SK-N-MC (cell line): ENCODE results near the gene MACC1.
A peak's percentile ranks its signal among the peaks of the same experiment; 100 is the strongest.
"Not testable (repeated sequence)": the region's sequence is repeated elsewhere in the genome, so short reads cannot be mapped to it uniquely, and the experiment has no call there.

Experiments used
- DNase-seq: peaks from one replicate; pipeline ENCODE4 v3.0.0-alpha.2; 2011; ENCODE audit warnings: low read depth, low spot score
- H3K27ac ChIP-seq: fragments of 200-600 bp; sonication (generic); 2 replicates; pipeline ENCODE4 v1.5.1; 2016; ENCODE audit warnings: mixed run types
- H3K36me3 ChIP-seq: fragments of 200-600 bp; sonication (generic); 2 replicates; pipeline ENCODE4 v1.6.1; 2017; ENCODE audit warnings: antibody characterized with exemption, low read length, mixed read lengths; ENCODE audit not compliant: insufficient read depth
- H3K4me3 ChIP-seq: fragments of 200-600 bp; sonication (generic); 2 replicates; pipeline ENCODE4 v1.5.1; 2016
- H3K9ac ChIP-seq: fragments of 200-600 bp; sonication (generic); 2 replicates; pipeline ENCODE4 v1.8.0; 2017; ENCODE audit warnings: mixed run types, mixed read lengths; ENCODE audit not compliant: insufficient read length
- H3K9me3 ChIP-seq: fragments of 200-600 bp; sonication (generic); 2 replicates; pipeline ENCODE4 v1.6.1; 2017; ENCODE audit warnings: low read depth, mild to moderate bottlenecking, antibody characterized with exemption, low read length, moderate library complexity, mixed read lengths
- EZH2 ChIP-seq: fragments of 200-600 bp; sonication (generic); IDR thresholded peaks from one replicate; pipeline ENCODE4 v1.6.1; 2017; ENCODE audit warnings: antibody characterized with exemption
- FOXP2 ChIP-seq: optimal IDR thresholded peaks from 2 replicates; pipeline ENCODE3; 2011; ENCODE audit warnings: mild to moderate bottlenecking, moderate library complexity; ENCODE audit not compliant: insufficient read depth; ENCODE audit errors: extremely low read length, control extremely low read depth
- POLR2AphosphoS5 ChIP-seq: IDR thresholded peaks from 2 replicates; pipeline ENCODE4 v1.6.1; 2012; ENCODE audit warnings: mild to moderate bottlenecking, low read depth, low read length, borderline replicate concordance

The MACC1 gene

GRCh38 chr7:20122073-20122472 lies 95.1 kb downstream of the MACC1 start:
- Histone ChIP-seq H3K4me3 (no peak overlapping the region), H3K9ac (no peak overlapping the region), H3K9me3 (no peaks in the 10 kb centered on the region), H3K27ac (no peak overlapping the region), H3K36me3 (no peaks in the 10 kb centered on the region)
- TF ChIP-seq EZH2 (no peak), FOXP2 (no peak), POLR2AphosphoS5 (no peak)
- DNase-seq, result no peak

- Histone ChIP-seq H3K4me3 (no peak overlapping the region), H3K9me3 (no peaks in the 10 kb centered on the region), H3K27ac (no peak overlapping the region), H3K36me3 (no peaks in the 10 kb centered on the region), H3K9ac (no peak overlapping the region)
- DNase-seq, result no peak
- TF ChIP-seq EZH2, result no peak
- TF ChIP-seq POLR2AphosphoS5, result no peak
- TF ChIP-seq FOXP2, result no peak
These were observed 95.8 kb downstream of the MACC1 start for GRCh38 chr7:20121404-20121803.

GRCh38 chr7:20120611-20121168 lies 96.5 kb downstream of the MACC1 start:
- not testable (repeated sequence) for H3K9ac ChIP-seq, H3K4me3 ChIP-seq, H3K36me3 ChIP-seq, H3K27ac ChIP-seq, DNase-seq, H3K9me3 ChIP-seq

DNA sequence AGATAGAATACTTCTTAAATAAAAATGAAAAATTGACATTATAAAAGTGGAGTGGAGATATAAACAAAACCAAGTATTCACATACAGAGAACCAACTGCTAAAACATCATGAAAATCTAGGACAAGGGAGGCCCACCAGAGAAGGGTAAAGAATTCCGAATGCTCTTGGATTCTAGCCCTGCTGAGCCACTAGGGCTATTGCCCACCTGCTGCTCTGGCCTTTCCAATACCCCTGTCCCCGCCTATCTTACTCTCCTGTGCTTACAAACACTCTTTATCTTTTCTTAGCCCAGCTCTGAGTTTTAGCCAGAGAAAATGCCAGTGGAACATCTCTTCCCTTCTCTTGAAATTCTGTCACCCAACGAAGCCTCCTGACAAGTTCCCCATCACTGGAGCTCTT lies 100.3 kb downstream of the MACC1 start:
- Histone ChIP-seq H3K4me3 (peak overlapping the region; percentile 10; the same call in 1 of the 2 replicates), H3K9me3 (no peaks in the 10 kb centered on the region), H3K27ac (no peak overlapping the region), H3K36me3 (no peaks in the 10 kb centered on the region), H3K9ac (no peak overlapping the region)
- no peak for TF ChIP-seq POLR2AphosphoS5
- TF ChIP-seq EZH2, result no peak
- TF ChIP-seq FOXP2, result no peak
- DNase-seq, result no peak

GRCh38 chr7:20114468-20114867 lies 102.7 kb downstream of the MACC1 start:
- peak; percentile 57 for DNase-seq
- Histone ChIP-seq H3K27ac (no peak overlapping the region), H3K36me3 (no peaks in the 10 kb centered on the region), H3K9ac (no peak overlapping the region), H3K4me3 (0 out of 2 replicates have a peak overlapping the region, but pooled peaks have one; percentile 16), H3K9me3 (no peaks in the 10 kb centered on the region)
- TF ChIP-seq FOXP2 (no peak), POLR2AphosphoS5 (no peak), EZH2 (no peak)

- H3K4me3 ChIP-seq, result no peak overlapping the region
- DNase-seq, result no peak
- no peaks in the 10 kb centered on the region for H3K9me3 ChIP-seq
- no peak overlapping the region for H3K27ac ChIP-seq
- H3K9ac ChIP-seq, result no peak overlapping the region
- TF ChIP-seq EZH2 (no peak), FOXP2 (no peak), POLR2AphosphoS5 (no peak)
- H3K36me3 ChIP-seq, result no peaks in the 10 kb centered on the region
These were observed 103.7 kb downstream of the MACC1 start for GRCh38 chr7:20113427-20114027.

GRCh38 chr7:20112696-20113095 lies 104.5 kb downstream of the MACC1 start:
- no peak for DNase-seq
- Histone ChIP-seq H3K27ac (no peak overlapping the region), H3K36me3 (no peaks in the 10 kb centered on the region), H3K9me3 (no peaks in the 10 kb centered on the region), H3K9ac (no peak overlapping the region), H3K4me3 (no peak overlapping the region)
- TF ChIP-seq FOXP2, result no peak
- TF ChIP-seq POLR2AphosphoS5, result no peak
- TF ChIP-seq EZH2, result no peak

- H3K4me3 ChIP-seq, result no peak overlapping the region
- TF ChIP-seq EZH2, result no peak
- TF ChIP-seq FOXP2, result no peak
- no peak for TF ChIP-seq POLR2AphosphoS5
- H3K9ac ChIP-seq, result no peak overlapping the region
These were observed 105.2 kb downstream of the MACC1 start for GRCh38 chr7:20111821-20112542.

More at GRCh38 chr7:20111821-20112542, 105.2 kb downstream of the MACC1 start:
- Histone ChIP-seq H3K27ac (no peak overlapping the region), H3K36me3 (no peaks in the 10 kb centered on the region), H3K9me3 (no peaks in the 10 kb centered on the region)
- DNase-seq, result no peak
